Measurements from ENCODE around the gene GPR45. TPM values are rescaled to one million over a fixed set of nuclear protein-coding genes. Genes with fewer than 3 reads are reported as not detected.
"Not testable (repeated sequence)": the region's sequence is repeated elsewhere in the genome, so short reads cannot be mapped to it uniquely, and the experiment has no call there.

Gene GPR45
- total RNA-seq, 1 donor from 2014 or later, result not detected

GRCh38 chr2:105248316-105249070 is 7.0 kb downstream of the GPR45 start:
- Histone ChIP-seq H3K27me3 (ENCODE audit: low read depth) (no peaks in the 10 kb centered on the region), H3K4me1 (no peaks in the 10 kb centered on the region), H3K27ac (replicated peaks) (no peak overlapping the region), H3K4me3 (no peak overlapping the region), H3K9me3 (replicated peaks) (no peaks in the 10 kb centered on the region), H3K36me3 (no peaks in the 10 kb centered on the region)
- TF ChIP-seq, protein P1, sequence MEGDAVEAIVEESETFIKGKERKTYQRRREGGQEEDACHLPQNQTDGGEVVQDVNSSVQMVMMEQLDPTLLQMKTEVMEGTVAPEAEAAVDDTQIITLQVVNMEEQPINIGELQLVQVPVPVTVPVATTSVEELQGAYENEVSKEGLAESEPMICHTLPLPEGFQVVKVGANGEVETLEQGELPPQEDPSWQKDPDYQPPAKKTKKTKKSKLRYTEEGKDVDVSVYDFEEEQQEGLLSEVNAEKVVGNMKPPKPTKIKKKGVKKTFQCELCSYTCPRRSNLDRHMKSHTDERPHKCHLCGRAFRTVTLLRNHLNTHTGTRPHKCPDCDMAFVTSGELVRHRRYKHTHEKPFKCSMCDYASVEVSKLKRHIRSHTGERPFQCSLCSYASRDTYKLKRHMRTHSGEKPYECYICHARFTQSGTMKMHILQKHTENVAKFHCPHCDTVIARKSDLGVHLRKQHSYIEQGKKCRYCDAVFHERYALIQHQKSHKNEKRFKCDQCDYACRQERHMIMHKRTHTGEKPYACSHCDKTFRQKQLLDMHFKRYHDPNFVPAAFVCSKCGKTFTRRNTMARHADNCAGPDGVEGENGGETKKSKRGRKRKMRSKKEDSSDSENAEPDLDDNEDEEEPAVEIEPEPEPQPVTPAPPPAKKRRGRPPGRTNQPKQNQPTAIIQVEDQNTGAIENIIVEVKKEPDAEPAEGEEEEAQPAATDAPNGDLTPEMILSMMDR (IDR thresholded peaks at IDR 0.05; ENCODE audit: borderline replicate concordance), result no peak
- DNase-seq, result no peak
- intact Hi-C loops (cut with micrococcal nuclease), result no loop called here

- TF ChIP-seq, protein P1 (IDR thresholded peaks at IDR 0.05; ENCODE audit: borderline replicate concordance), result no peak
- no peak overlapping the region for H3K27ac ChIP-seq (replicated peaks)
- no peaks in the 10 kb centered on the region for H3K4me1 ChIP-seq
- no peaks in the 10 kb centered on the region for H3K36me3 ChIP-seq
- H3K27me3 ChIP-seq (ENCODE audit: low read depth), result no peaks in the 10 kb centered on the region
- DNase-seq, result no peak
- H3K4me3 ChIP-seq, result no peak overlapping the region
- H3K9me3 ChIP-seq (replicated peaks), result no peaks in the 10 kb centered on the region
- intact Hi-C loops (cut with micrococcal nuclease), result no loop called here
Measured at GRCh38 chr2:105249181-105249580, 7.6 kb downstream of the GPR45 start.

DNA sequence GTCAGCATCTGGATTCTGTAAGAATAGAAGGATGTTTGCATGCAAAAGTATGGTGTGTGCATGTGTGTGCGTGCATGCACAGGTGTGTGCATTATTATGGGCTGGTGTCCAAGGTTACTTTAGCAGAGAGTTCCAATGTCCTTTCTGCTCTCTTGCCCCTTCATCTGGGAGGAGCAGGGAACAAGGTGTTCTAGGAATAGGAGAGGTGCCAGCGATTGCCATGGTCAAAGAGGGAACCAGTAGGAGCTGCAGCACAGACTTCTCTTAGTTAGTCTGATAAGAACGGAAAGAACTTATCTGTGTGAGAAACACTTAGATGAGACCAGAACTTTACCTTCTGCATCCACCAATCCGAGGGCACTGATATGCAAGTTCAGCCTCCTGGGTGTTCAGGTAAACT is 8.3 kb downstream of the GPR45 start:
- Histone ChIP-seq H3K27ac (replicated peaks) (no peak overlapping the region), H3K27me3 (ENCODE audit: low read depth) (no peaks in the 10 kb centered on the region), H3K4me1 (no peaks in the 10 kb centered on the region), H3K4me3 (no peak overlapping the region), H3K9me3 (replicated peaks) (no peaks in the 10 kb centered on the region), H3K36me3 (no peaks in the 10 kb centered on the region)
- TF ChIP-seq, protein P1 (IDR thresholded peaks at IDR 0.05; ENCODE audit: borderline replicate concordance), result no peak
- DNase-seq, result no peak
- intact Hi-C loops (cut with micrococcal nuclease), result no loop called here

DNA sequence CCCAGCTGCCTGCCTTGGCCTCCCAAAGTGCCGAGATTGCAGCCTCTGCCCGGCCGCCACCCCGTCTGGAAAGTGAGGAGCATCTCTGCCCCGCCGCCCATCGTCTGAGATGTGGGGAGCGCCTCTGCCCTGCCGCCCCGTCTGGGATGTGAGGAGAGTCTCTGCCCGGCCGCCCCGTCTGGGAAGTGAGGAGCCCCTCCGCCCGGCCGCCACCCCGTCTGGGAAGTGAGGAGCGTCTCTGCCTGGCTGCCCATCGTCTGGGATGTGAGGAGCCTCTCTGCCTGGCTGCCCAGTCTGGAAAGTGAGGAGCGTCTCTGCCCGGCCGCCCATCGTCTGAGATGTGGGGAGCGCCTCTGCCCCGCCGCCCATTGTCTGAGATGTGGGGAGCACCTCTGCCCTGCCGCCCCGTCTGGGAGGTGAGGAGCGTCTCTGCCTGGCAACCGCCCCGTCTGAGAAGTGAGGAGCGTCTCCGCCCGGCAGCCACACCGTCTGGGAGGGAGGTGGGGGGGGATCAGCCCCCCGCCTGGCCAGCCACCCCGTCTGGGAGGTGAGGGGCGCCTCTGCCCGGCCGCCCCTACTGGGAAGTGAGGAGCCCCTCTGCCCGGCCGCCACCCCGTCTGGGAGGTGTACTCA is 9.6 kb downstream of the GPR45 start:
- H3K27me3 ChIP-seq (ENCODE audit: low read depth); H3K27ac ChIP-seq (replicated peaks); H3K36me3 ChIP-seq; H3K9me3 ChIP-seq (replicated peaks); H3K4me3 ChIP-seq; H3K4me1 ChIP-seq; DNase-seq; intact Hi-C loops (cut with micrococcal nuclease): not testable (repeated sequence)

- H3K4me1 ChIP-seq, result no peaks in the 10 kb centered on the region
- H3K27ac ChIP-seq (replicated peaks), result no peak overlapping the region
- intact Hi-C loops (cut with micrococcal nuclease), result no loop called here
- TF ChIP-seq, protein P1 (IDR thresholded peaks at IDR 0.05; ENCODE audit: borderline replicate concordance), result no peak
- no peaks in the 10 kb centered on the region for H3K9me3 ChIP-seq (replicated peaks)
- no peak overlapping the region for H3K4me3 ChIP-seq
- H3K36me3 ChIP-seq, result no peaks in the 10 kb centered on the region
- DNase-seq, result no peak
- no peaks in the 10 kb centered on the region for H3K27me3 ChIP-seq (ENCODE audit: low read depth)
Measured at GRCh38 chr2:105252271-105252670, 10.7 kb downstream of the GPR45 start.

All from left ventricle myocardium inferior (tissue), 1 donor.